Hepatocyte (in vitro differentiated cells): ENCODE results near the gene RHOF. TPM values are rescaled to one million over a fixed set of nuclear protein-coding genes. Genes with fewer than 3 reads are reported as not detected.

Experiments
- DNase-seq: peaks from one replicate; pipeline ENCODE4 v3.0.0-alpha.2; 2016; ENCODE audit warnings: low spot score
- H2AFZ ChIP-seq: fragments of 200-600 bp; sonication (generic); 2 replicates; pipeline ENCODE4 v1.6.0; 2016; ENCODE audit warnings: antibody characterized with exemption, mild to moderate bottlenecking
- H3K27ac ChIP-seq: fragments of 200-600 bp; sonication (generic); 2 replicates; pipeline ENCODE4 v1.5.1; 2016; ENCODE audit warnings: mild to moderate bottlenecking
- H3K27me3 ChIP-seq: fragments of 200-600 bp; sonication (generic); 2 replicates; pipeline ENCODE4 v1.6.1; 2016
- H3K36me3 ChIP-seq: fragments of 200-600 bp; sonication (generic); replicated peaks from 2 replicates; pipeline ENCODE4 v1.5.1; 2016; ENCODE audit warnings: low read depth; ENCODE audit not compliant: insufficient read depth
- H3K4me1 ChIP-seq: fragments of 200-600 bp; sonication (generic); 2 replicates; pipeline ENCODE4 v1.5.1; 2016; ENCODE audit warnings: mild to moderate bottlenecking, moderate library complexity; ENCODE audit not compliant: insufficient read depth
- H3K4me2 ChIP-seq: fragments of 200-600 bp; sonication (generic); 2 replicates; pipeline ENCODE4 v1.6.0; 2016
- H3K4me3 ChIP-seq: fragments of 200-600 bp; sonication (generic); 2 replicates; pipeline ENCODE4 v1.5.1; 2016; ENCODE audit warnings: mild to moderate bottlenecking
- H3K79me2 ChIP-seq: fragments of 200-600 bp; sonication (generic); 2 replicates; pipeline ENCODE4 v1.6.0; 2017; ENCODE audit warnings: mild to moderate bottlenecking
- H3K9me2 ChIP-seq: fragments of 200-600 bp; sonication (generic); replicated peaks from 2 replicates; pipeline ENCODE4 v1.6.0; 2017; ENCODE audit warnings: mild to moderate bottlenecking; ENCODE audit not compliant: insufficient read depth
- H3K9me3 ChIP-seq: fragments of 200-600 bp; sonication (generic); 2 replicates; pipeline ENCODE4 v1.5.1; 2016; ENCODE audit warnings: low read depth, mild to moderate bottlenecking
- H4K20me1 ChIP-seq: fragments of 200-600 bp; sonication (generic); 2 replicates; pipeline ENCODE4 v1.6.0; 2016; ENCODE audit warnings: mild to moderate bottlenecking; ENCODE audit not compliant: insufficient read depth, poor library complexity, severe bottlenecking
- CTCF ChIP-seq: fragments of 200-600 bp; sonication (generic); IDR thresholded peaks from 2 replicates; pipeline ENCODE4 v1.5.1; 2016; ENCODE audit warnings: antibody characterized with exemption, mild to moderate bottlenecking; ENCODE audit not compliant: poor library complexity
- EZH2 ChIP-seq: fragments of 200-600 bp; sonication (generic); IDR thresholded peaks from 2 replicates; pipeline ENCODE4 v1.6.1; 2016; ENCODE audit warnings: antibody characterized with exemption, mild to moderate bottlenecking, borderline replicate concordance
- EZH2phosphoT487 ChIP-seq: fragments of 200-600 bp; sonication (generic); IDR thresholded peaks from one replicate; pipeline ENCODE4 v1.6.1; 2018; ENCODE audit warnings: antibody characterized with exemption, mild to moderate bottlenecking, low read depth, moderate library complexity; ENCODE audit not compliant: unreplicated experiment, severe bottlenecking
- WGBS: methylation state at CpG from one replicate; pipeline ENCODE4 v1.1.6; 2016; ENCODE audit warnings: low lambda C conversion rate; ENCODE audit errors: missing lambda C conversion rate; 5-methylcytosine and 5-hydroxymethylcytosine counted together
- polyA plus RNA-seq: library from polyadenylated mRNA; unstranded; fragments of >200 nt; fragmentation: Nextera tagmentation; extraction: Ambion mirVana; gene quantifications from 2 replicates; pipeline ENCODE4 v1.2.1, GENCODE V29; 2016
- total RNA-seq: library from RNA; depleted of rRNA; stranded (reverse); fragments of >200 nt; gene quantifications from 2 replicates; pipeline ENCODE4 v1.2.3, GENCODE V29; 2014

Gene RHOF
- total and polyA plus RNA-seq, 2 experiments from 2014 or later: 40.4 to 45.3 TPM

DNA sequence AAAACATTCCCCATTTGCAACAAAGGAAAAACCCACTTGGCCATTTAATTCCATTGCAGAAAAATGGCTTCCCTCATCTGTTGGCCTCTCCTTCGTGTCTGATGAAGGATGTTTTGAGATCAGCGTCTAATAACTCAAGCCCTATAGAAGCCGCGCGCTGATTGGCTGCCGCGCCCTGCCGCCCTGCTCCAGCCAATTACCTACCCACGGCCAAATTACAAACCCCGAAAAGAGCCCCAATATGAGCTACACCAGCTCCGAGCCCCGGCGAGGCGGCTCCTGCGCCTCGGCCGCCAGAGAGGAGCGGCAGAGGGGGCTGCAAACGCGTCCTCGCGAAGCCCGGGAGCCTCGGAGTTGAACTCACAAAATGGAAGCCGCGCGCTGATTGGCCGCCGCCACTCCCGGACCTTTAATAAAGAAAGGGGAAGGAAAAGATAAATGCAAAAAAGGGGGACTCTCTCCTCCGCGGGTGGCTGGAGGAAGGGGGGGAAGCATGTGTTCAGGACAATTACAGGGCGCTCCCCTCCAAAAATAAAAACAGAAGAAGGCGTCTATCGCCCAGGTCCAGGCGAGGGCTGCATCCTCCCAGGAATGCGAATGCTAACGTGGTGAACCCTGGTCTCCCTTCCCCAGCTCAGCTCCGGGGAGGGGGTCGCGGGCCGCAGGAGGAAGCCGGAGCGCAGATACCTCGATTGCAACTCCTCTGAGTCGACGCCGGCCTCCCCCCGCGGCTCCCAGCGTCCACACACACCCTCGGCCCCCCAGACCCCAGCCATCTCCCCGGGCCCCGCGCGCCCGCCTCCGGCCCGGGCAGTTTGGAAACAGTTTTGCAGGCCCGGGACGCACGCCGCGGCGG is 9.6 kb upstream of the RHOF start:
- no peaks in the 10 kb centered on the region for H3K36me3 ChIP-seq
- H2AFZ ChIP-seq: peak overlapping the region; percentile 3
- peak overlapping the region; percentile 100 for H3K27ac ChIP-seq
- H3K4me2 ChIP-seq: peak overlapping the region; percentile 96
- peak; percentile 95 for DNase-seq
- no peaks in the 10 kb centered on the region for H3K27me3 ChIP-seq
- WGBS: under 1% methylated on average over 36 of the region's 65 CpGs
- H3K9me3 ChIP-seq: no peaks in the 10 kb centered on the region
- peaks cover 75% of the 10 kb centered on the region for H3K79me2 ChIP-seq
- H3K9me2 ChIP-seq: no peaks in the 10 kb centered on the region
- TF ChIP-seq EZH2phosphoT487: no peak
- no peak for TF ChIP-seq EZH2
- peak overlapping the region; percentile 30 for H3K4me3 ChIP-seq
- peaks cover 16% of the 10 kb centered on the region for H4K20me1 ChIP-seq
- H3K4me1 ChIP-seq: peaks cover 35% of the 10 kb centered on the region

GRCh38 chr12:121802485-121802842 is 9.0 kb upstream of the RHOF start:
- Histone ChIP-seq H3K27ac (peak overlapping the region; percentile 100), H3K79me2 (peaks cover 75% of the 10 kb centered on the region), H3K36me3 (no peaks in the 10 kb centered on the region), H3K4me2 (peak overlapping the region; percentile 96), H3K9me3 (no peaks in the 10 kb centered on the region), H2AFZ (no peak overlapping the region), H3K4me3 (peak overlapping the region; percentile 30), H3K4me1 (peaks cover 41% of the 10 kb centered on the region), H3K27me3 (no peaks in the 10 kb centered on the region), H4K20me1 (peaks cover 22% of the 10 kb centered on the region), H3K9me2 (no peaks in the 10 kb centered on the region)
- TF ChIP-seq EZH2phosphoT487 (no peak), CTCF (no peak), EZH2 (no peak)
- 0% methylated on average over 1 of the region's 1 CpG for WGBS
- no peak for DNase-seq

GRCh38 chr12:121801595-121802484 is 8.4 kb upstream of the RHOF start:
- Histone ChIP-seq H3K36me3 (no peaks in the 10 kb centered on the region), H3K4me3 (peak overlapping the region; percentile 30), H3K27ac (peak overlapping the region; percentile 100), H3K9me2 (no peaks in the 10 kb centered on the region), H4K20me1 (peaks cover 23% of the 10 kb centered on the region), H3K4me1 (peaks cover 42% of the 10 kb centered on the region), H3K9me3 (no peaks in the 10 kb centered on the region), H2AFZ (no peak overlapping the region), H3K4me2 (peak overlapping the region; percentile 96), H3K27me3 (no peaks in the 10 kb centered on the region), H3K79me2 (peaks cover 72% of the 10 kb centered on the region)
- TF ChIP-seq CTCF (no peak), EZH2phosphoT487 (no peak), EZH2 (no peak)
- no peak for DNase-seq
- 3% methylated on average over 18 of the region's 18 CpGs for WGBS
